GM12874 (cell line): Measurements from ENCODE around the gene OR7G3.

Experiments
- TF ChIP-seq, protein P1 (sequence below): IDR thresholded peaks from 2 replicates; pipeline ENCODE4 v1.5.1; 2011; ENCODE audit warnings: low read depth, mild to moderate bottlenecking, control low read depth, low read length, moderate library complexity; ENCODE audit not compliant: insufficient read depth

OR7G3 gene

DNA sequence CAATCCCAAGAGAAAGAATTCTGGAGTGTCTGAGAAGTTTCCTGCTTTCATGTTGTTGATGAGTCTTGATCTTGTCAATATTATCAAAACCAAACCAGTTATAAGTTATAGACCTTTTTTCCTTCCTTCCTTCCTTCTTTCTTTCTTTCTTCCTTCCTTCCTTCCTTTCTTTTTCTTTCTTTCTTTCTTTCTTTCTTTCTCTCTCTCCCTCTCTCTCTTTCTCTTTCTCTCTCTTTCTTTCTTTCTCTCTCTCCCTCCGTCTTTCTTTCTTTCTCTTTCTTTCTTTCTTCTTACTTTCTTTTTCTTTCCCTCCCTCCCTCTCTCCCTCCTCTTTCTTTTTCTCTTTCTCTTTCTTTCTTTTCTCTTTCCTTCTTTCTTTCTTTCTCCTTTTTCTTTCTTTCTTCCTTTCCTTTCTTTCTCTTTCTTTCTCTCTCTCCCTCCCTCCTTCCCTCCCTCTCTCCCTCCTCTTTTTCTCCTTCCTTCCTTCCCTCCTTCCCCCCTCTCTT is at the start of gene OR7G3:
Gene OR7G3, minus strand, starts transcription at position 51 of the 506 bp plus-strand sequence. Its CDS starts 0 bp downstream, at position 51.
- TF ChIP-seq, protein P1, sequence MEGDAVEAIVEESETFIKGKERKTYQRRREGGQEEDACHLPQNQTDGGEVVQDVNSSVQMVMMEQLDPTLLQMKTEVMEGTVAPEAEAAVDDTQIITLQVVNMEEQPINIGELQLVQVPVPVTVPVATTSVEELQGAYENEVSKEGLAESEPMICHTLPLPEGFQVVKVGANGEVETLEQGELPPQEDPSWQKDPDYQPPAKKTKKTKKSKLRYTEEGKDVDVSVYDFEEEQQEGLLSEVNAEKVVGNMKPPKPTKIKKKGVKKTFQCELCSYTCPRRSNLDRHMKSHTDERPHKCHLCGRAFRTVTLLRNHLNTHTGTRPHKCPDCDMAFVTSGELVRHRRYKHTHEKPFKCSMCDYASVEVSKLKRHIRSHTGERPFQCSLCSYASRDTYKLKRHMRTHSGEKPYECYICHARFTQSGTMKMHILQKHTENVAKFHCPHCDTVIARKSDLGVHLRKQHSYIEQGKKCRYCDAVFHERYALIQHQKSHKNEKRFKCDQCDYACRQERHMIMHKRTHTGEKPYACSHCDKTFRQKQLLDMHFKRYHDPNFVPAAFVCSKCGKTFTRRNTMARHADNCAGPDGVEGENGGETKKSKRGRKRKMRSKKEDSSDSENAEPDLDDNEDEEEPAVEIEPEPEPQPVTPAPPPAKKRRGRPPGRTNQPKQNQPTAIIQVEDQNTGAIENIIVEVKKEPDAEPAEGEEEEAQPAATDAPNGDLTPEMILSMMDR: no peak

DNA sequence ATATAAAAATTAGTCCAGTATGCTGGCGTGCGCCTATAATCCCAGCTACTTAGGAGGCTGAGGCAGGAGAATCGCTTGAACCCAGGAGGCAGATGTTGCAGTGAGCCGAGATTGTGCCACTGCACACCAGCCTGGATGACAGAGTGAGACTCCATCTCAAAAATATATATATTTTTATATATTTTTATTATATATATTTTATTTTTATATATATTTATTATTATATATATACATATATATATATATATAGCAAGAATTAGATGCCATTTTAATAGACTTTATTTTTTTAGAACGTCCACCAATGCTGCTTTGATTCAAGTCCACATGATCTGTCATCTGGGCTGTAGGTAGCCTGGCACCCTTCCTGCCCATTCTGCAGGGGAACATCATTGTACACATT is 48.6 kb upstream of the OR7G3 start:
- TF ChIP-seq, protein P1: no peak

DNA sequence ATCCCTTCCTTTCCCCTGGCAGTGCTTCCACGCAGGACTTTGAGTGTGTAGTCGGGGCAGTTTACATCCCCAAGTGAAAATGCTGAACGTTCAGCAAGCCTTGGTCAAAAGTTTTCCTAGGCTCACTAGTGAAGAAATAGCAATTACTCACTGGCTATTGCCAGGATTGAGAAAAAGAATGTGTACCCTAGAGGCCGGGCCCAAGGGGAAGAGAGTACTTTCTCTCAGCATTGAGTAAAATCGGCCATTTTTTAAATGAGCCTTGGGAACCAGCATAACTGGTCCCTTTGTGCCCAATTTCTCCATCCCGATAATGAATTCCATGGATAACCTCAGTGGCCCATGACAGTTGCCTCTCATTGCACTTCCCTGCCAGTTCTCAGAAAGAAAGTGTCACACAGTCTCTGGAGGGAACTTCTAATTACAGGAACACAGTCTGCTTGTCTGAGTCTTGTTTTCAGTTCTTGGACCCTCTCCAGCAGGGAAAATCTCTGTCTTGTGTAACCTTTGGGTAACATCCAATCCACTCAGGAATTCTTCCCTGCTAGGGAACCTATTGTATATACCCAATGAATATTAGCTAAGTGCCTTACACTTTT is 44.7 kb upstream of the OR7G3 start:
- TF ChIP-seq, protein P1: no peak

DNA sequence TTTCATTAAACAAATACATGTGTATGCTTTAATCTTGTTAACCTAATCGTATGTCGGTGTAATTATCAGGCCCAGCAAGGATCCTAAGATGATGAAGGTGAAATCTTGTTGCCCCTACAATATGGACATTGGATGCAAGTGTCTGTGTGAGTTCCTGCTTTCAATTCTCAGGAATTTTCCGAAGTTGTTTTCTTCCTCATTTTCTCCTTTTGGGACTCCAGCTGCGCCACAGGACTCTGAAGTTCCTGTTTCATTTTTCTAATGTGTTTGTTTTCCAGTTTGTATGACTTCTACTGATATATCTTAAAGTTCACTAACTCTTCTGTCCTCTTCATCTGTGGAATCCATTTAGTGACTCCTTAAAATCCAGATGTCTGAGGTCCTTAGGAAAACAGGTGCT is 40.1 kb upstream of the OR7G3 start:
- TF ChIP-seq, protein P1: no peak

DNA sequence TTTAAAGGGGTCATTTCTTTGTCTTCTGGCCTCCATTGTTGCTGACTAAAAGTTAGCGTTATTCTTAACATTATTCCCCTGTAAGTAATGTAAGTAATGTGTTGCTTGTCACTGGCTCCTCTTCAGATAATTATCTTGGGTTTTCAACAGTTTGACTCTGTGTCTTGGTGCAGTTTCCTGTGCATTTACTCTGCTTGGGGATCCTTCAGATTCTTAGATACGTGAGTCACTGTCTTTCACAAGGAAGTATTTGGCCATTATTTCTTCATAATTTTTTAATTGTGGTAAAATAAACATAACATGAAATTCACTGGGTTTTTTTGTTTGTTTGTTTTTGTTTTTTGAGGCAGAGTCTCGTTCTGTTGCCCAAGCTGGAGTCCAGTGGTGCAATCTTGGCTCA is 38.5 kb upstream of the OR7G3 start:
- TF ChIP-seq, protein P1: no peak

DNA sequence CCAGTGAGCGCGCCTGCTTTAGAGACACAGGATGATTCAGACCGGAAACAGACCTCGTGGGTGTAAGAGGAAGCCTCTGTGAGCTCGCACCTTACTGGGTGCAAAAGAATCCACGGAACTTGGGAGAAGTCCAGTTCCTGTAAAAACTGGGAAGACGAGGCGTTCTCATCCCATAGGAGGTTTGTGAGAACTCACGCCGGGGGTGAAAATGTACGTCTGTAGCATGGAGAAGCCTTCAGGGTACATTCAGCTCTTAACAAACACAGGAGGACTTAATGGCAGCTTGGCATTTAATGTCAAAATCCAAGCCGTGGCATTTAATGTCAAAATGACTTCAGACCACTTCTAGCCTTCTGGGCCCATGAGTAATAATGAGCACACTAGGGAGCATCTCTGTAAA is 34.7 kb upstream of the OR7G3 start:
- TF ChIP-seq, protein P1: no peak

DNA sequence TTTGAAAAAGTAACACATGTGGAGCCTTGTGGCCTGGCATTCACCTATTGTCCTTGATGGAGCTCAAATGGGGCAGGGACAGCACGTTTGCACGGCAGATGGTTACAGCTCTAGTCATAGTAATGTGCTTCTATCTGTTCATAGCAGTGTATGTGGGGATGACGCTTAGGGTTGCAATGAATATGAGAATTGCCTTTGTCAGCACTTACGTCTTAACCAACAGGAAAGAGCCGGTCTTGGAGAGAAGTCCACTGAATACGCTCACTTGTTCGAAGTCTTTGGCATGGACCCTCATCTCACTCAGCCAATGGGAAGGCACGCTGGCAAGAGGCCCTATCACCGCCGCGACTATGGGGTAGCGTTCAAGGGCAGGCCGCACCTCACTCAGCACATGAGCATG is 33.1 kb upstream of the OR7G3 start:
- TF ChIP-seq, protein P1: no peak
